Upper lobe of left lung (tissue), 6 donors: ENCODE data around the gene C2orf68. TPM values are rescaled to one million over a fixed set of nuclear protein-coding genes. Genes with fewer than 3 reads are reported as not detected.
A peak's percentile ranks its signal among the peaks of the same experiment; 100 is the strongest.

Source experiments
- ATAC-seq, 2 donors: fragments of 200-7000 bp; cut with Tn5 transposase; one replicate each; pipeline ENCODE4 v1.9.1; 2022; ENCODE audit warnings: mild to moderate bottlenecking in 2 of 2, moderate library complexity in 2 of 2; ENCODE audit not compliant: low FRiP score in 2 of 2
- DNase-seq, 2 donors: peaks; one replicate each; pipeline ENCODE4 v3.0.0-alpha.2; 2019 to 2020
- H3K27ac ChIP-seq, 4 donors: fragments of 200-600 bp; sonication (generic); one replicate each; pipeline ENCODE4 v1.5.1; 2016 to 2019
- H3K27me3 ChIP-seq, 4 donors: fragments of 200-600 bp; sonication (generic); one replicate each; pipeline ENCODE4 v1.5.1; 2017 to 2019
- H3K36me3 ChIP-seq, 4 donors: fragments of 200-600 bp; sonication (generic); one replicate each; pipeline ENCODE4 v1.5.1; 2016 to 2019
- H3K4me1 ChIP-seq, 4 donors: fragments of 200-600 bp; sonication (generic); one replicate each; pipeline ENCODE4 v1.5.1; 2018 to 2019
- H3K4me3 ChIP-seq, 4 donors: fragments of 200-600 bp; sonication (generic); one replicate each; pipeline ENCODE4 v1.5.1; 2017 to 2019; ENCODE audit warnings: mild to moderate bottlenecking in 2 of 4, moderate library complexity in 1 of 4
- H3K9me3 ChIP-seq, 4 donors: fragments of 200-600 bp; sonication (generic); one replicate each; pipeline ENCODE4 v1.5.1; 2018 to 2019
- EP300 ChIP-seq, 4 donors: sonication (generic); formaldehyde crosslinking; IDR thresholded peaks; one replicate each; pipeline ENCODE4 v1.5.1; 2017; ENCODE audit warnings: antibody characterized with exemption in 4 of 4, control low read depth in 2 of 4
- POLR2A ChIP-seq, 4 donors: fragments of 450-650 bp; IDR thresholded peaks; one replicate each; pipeline ENCODE4 v1.5.1; 2016 to 2017; ENCODE audit warnings: antibody characterized with exemption in 4 of 4, mild to moderate bottlenecking in 2 of 4
- POLR2AphosphoS5 ChIP-seq, 2 donors: sonication (generic); formaldehyde crosslinking; IDR thresholded peaks; one replicate each; pipeline ENCODE4 v1.5.1; 2017; ENCODE audit warnings: antibody characterized with exemption in 2 of 2
- WGBS, 2 donors: methylation state at CpG; one replicate each; pipeline ENCODE4 v1.1.5; 2017 to 2018; 5-methylcytosine and 5-hydroxymethylcytosine counted together
- total RNA-seq, 6 donors: library from RNA; depleted of rRNA in 4 of 6; stranded (reverse); fragments of >200 nt in 4 of 6; gene quantifications; one replicate each; pipeline versions ENCODE4 v1.1.0 to v1.2.1, GENCODE V29; 2016 to 2021
- TF ChIP-seq, protein P1 (sequence below), 6 experiments: fragments of 450-650 bp in 4 of 6; fragments of 200-600 bp in 2 of 6; sonication (generic) in 2 of 6; IDR thresholded peaks; one replicate each; pipeline ENCODE4 v1.5.1; 2016 to 2019; ENCODE audit warnings: antibody characterized with exemption in 6 of 6
- donor health status: DM: no; HTN: no; CAD: no; lungs with moderate emphysema.
- donor health status: DM: no; HTN: yes; CAD: no; lungs with severe emphysema.

C2orf68 gene
- total RNA-seq, 6 donors from 2014 or later, result 24.6 to 46.1 (median 34.0) TPM

DNA sequence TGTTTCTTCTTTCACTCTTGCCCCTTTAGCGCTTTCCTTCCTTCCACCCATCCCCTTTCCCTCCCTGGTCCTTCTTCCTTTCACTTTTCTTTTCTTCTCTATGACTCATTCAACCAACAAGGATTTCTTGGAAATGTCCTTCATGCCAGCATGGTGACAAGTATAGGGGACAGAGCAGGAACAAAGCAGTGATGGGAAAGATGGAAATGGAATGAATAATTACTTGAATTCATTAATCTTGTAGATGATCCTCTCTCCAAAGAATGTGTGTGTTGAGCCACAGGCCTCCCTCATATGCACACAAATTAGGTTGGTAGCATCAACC lies 26.1 kb downstream of the C2orf68 start:
- H3K36me3 ChIP-seq, result peaks cover 0 to 20% (median 9%) of the 10 kb centered on the region in 4 donors
- TF ChIP-seq EP300 (IDR thresholded peaks at IDR 0.05) (peak in 3 of 4 donors; percentile 79 to 90 (median 89)), POLR2AphosphoS5 (IDR thresholded peaks at IDR 0.05) (peak in 1 of 2 donors; percentile 94)
- TF ChIP-seq, protein P1, sequence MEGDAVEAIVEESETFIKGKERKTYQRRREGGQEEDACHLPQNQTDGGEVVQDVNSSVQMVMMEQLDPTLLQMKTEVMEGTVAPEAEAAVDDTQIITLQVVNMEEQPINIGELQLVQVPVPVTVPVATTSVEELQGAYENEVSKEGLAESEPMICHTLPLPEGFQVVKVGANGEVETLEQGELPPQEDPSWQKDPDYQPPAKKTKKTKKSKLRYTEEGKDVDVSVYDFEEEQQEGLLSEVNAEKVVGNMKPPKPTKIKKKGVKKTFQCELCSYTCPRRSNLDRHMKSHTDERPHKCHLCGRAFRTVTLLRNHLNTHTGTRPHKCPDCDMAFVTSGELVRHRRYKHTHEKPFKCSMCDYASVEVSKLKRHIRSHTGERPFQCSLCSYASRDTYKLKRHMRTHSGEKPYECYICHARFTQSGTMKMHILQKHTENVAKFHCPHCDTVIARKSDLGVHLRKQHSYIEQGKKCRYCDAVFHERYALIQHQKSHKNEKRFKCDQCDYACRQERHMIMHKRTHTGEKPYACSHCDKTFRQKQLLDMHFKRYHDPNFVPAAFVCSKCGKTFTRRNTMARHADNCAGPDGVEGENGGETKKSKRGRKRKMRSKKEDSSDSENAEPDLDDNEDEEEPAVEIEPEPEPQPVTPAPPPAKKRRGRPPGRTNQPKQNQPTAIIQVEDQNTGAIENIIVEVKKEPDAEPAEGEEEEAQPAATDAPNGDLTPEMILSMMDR (IDR thresholded peaks at IDR 0.05), result no peak
- ATAC-seq (peak in 1 of 2 donors; percentile 15), DNase-seq (no peak)
- H3K27ac ChIP-seq, result peak overlapping the region; percentile 89 to 97 (median 96)
- H3K27me3 ChIP-seq, result no peaks in the 10 kb centered on the region
- 34 to 36% methylated on average over 1 of the region's 1 CpG for WGBS, 2 donors
- H3K9me3 ChIP-seq, result no peaks in the 10 kb centered on the region
- H3K4me1 ChIP-seq, result peaks cover 81 to 93% (median 91%) of the 10 kb centered on the region in 4 donors
- peak overlapping the region in 3 of 4 donors; percentile 59 to 69 (median 63) for H3K4me3 ChIP-seq

DNA sequence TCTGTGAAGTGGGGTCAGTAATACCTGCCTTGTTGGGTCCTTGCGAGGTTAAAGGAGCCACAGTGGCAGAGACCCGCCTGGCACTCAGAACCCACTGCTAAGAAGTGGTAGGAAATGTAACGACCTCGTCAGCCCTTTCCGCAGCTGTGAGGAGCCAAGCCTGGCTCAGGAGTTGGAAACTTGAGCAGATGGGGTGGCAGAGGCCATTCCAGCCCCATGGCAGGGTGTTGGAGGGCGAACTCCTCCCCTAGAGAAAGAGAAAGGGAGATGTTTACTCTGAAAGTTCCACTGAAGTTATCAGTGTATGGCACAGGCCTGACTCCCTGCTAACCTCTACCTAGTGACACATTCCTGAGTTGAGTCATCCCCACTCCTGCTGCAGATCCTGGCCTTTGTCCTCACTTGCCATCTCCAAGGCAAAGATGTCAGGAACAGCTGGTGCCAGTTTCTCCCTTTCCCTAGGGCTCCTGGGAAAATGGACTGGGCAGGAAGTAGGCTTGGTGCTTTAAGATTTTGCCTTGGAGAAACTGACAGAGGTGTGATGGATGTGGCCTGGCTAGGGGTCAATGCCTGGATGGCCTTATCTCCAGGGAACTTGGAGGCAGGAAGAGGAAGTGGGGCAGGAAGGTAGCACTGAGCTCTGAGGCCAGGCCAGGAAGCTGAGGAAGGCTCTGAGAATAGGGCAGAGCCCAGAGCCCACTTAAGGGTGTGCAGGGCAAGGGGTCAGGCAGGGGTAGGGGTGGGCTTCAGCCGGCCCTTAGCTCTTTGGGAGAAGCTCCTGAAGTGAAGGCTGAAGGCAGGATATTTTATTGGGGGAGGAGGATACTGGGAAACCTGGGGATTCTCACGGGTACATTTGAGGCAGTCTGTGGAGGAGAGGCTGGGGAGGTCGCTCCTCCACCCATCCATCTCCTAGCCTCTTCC lies 26.7 kb downstream of the C2orf68 start:
- peak; percentile 61 to 76 for ATAC-seq
- WGBS, 2 donors, result 24 to 36% methylated on average over 8 to 9 of the region's 9 CpGs
- Histone ChIP-seq H3K27me3 (no peaks in the 10 kb centered on the region), H3K4me1 (peaks cover 78 to 93% (median 91%) of the 10 kb centered on the region in 4 donors), H3K36me3 (peaks cover 0 to 20% (median 9%) of the 10 kb centered on the region in 4 donors), H3K4me3 (peak overlapping the region; percentile 49 to 69 (median 61)), H3K9me3 (no peaks in the 10 kb centered on the region), H3K27ac (peak overlapping the region; percentile 89 to 97 (median 96))
- DNase-seq, result peak in 1 of 2 donors; percentile 60
- TF ChIP-seq POLR2AphosphoS5 (IDR thresholded peaks at IDR 0.05), result peak; percentile 88 to 92
- peak in 2 of 4 donors; percentile 48 to 64 for TF ChIP-seq EP300 (IDR thresholded peaks at IDR 0.05)
- TF ChIP-seq, protein P1 (IDR thresholded peaks at IDR 0.05), result no peak
- TF ChIP-seq POLR2A (IDR thresholded peaks at IDR 0.05), result no peak

DNA sequence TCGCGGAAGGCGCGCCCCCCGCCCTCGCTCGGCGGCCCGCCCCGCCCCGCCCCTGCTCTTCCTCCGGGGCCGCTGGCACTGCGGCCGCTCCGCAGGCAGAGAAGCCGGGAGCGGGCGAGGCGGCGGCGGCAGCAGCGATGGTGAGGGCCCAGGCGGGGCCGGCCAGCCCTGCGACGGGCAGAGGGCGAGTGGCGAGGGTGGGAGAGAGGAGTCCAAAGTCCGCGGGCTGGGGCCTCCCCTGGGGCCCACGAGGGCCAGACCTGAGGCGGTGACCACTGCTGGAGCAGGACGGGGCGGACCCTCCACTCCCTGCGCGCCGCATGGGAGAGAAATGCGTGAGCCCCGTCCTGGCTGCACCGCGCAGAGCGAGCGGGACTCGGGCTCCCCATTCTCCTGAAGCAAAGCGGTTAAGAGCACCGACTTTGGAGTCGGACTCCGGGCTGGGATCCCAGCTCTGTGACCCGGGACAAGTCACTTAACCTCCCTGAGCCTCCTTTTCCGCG lies 27.5 kb downstream of the C2orf68 start, which contains the start of gene VAMP5:
VAMP5 (plus strand) TSS at position 78 of the 503 bp plus-strand sequence; CDS start at position 138, 60 bp downstream.
- WGBS, 2 donors, result 8 to 19% methylated on average over 2 to 29 of the region's 52 CpGs
- DNase-seq, result peak in 1 of 2 donors; percentile 90
- H3K27me3 ChIP-seq, result no peaks in the 10 kb centered on the region
- H3K27ac ChIP-seq, result peak within 1 kb of the TSS; percentile 89 to 97 (median 96)
- TF ChIP-seq, protein P1 (IDR thresholded peaks at IDR 0.05), result no peak
- TF ChIP-seq POLR2AphosphoS5 (IDR thresholded peaks at IDR 0.05) (peak; percentile 43 to 66), POLR2A (IDR thresholded peaks at IDR 0.05) (peak in 1 of 4 donors; percentile 63), EP300 (IDR thresholded peaks at IDR 0.05) (no peak)
- peaks cover 78 to 93% (median 91%) of the 10 kb centered on the region in 4 donors for H3K4me1 ChIP-seq
- H3K9me3 ChIP-seq, result no peaks in the 10 kb centered on the region
- peaks cover 0 to 20% (median 10%) of the 10 kb centered on the region in 4 donors for H3K36me3 ChIP-seq
- ATAC-seq, result peak; percentile 7 to 83
- H3K4me3 ChIP-seq, result peak within 1 kb of the TSS; percentile 49 to 69 (median 61)

DNA sequence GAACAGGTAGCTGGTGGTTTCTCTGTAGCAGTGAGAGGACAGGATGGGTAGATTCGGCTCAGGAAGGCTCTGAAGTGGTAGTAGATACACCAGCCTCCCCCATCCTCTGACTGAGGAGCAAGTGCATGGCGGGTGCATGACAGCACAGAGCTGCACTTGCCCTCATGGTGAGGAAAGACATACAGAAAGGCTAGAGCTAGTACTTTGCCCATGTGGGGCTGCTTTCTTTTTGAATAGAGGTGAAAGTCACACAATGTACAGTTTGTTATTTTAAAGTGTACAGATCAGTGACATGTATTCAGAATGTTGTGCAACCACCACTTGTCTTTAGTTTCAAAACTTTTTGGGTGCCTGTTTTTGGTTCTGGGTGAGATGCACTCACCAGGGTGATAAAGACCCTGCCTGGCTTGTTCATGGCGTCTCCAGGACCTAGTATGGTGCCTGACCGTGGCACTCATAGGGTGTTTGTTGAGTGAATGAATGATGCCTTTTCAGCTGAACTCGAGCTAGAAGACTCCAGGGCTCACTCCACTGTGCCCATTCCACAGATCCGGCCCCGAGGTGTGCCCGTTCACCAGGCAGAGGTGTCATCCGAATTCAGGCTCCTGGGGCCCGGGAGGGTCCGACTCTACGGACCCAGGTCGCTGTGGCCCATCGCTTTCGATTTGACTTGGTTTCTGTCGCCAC lies 28.1 kb downstream of the C2orf68 start:
- Histone ChIP-seq H3K9me3 (no peaks in the 10 kb centered on the region), H3K4me3 (peak overlapping the region; percentile 49 to 69 (median 61)), H3K27ac (peak overlapping the region; percentile 89 to 97 (median 96)), H3K4me1 (peaks cover 78 to 93% (median 91%) of the 10 kb centered on the region in 4 donors), H3K27me3 (no peaks in the 10 kb centered on the region), H3K36me3 (peaks cover 0 to 20% (median 10%) of the 10 kb centered on the region in 4 donors)
- ATAC-seq (no peak), DNase-seq (no peak)
- WGBS, 2 donors, result 29 to 49% methylated on average over 6 to 16 of the region's 16 CpGs
- TF ChIP-seq POLR2A (IDR thresholded peaks at IDR 0.05) (no peak), POLR2AphosphoS5 (IDR thresholded peaks at IDR 0.05) (no peak), EP300 (IDR thresholded peaks at IDR 0.05) (no peak)
- TF ChIP-seq, protein P1 (IDR thresholded peaks at IDR 0.05), result no peak
